NCI-H2171 treated with DMSO at 0.1 percent for 48 hours (cell line): Measurements from ENCODE around the gene MYO5C.

Source experiments
- DNase-seq: peaks from one replicate; lab custom pipeline; 2025; lab: John Stamatoyannopoulos, UW

The MYO5C gene

GRCh38 chr15:52206446-52206845, 89.2 kb downstream of the MYO5C start:
- no peak for DNase-seq

- DNase-seq = no peak
Observed at GRCh38 chr15:52204657-52205056, 90.9 kb downstream of the MYO5C start.

- DNase-seq = no peak
Observed at GRCh38 chr15:52200831-52201365, 94.7 kb downstream of the MYO5C start.

- no peak for DNase-seq
Observed at GRCh38 chr15:52199271-52199670, 96.3 kb downstream of the MYO5C start.

GRCh38 chr15:52196891-52197290, 98.7 kb downstream of the MYO5C start:
- DNase-seq = no peak

- DNase-seq = no peak
Observed at GRCh38 chr15:52193791-52194190, 101.8 kb downstream of the MYO5C start.

- DNase-seq = no peak
Observed at GRCh38 chr15:52193321-52193720, 102.3 kb downstream of the MYO5C start.

- peak; percentile 91 for DNase-seq
Observed at GRCh38 chr15:52191207-52191606, 104.4 kb downstream of the MYO5C start, which contains the start of gene GNB5. Gene GNB5, minus strand, starts transcription at chr15:52191392. Its CDS starts 6,716 bp downstream, at chr15:52184676.

GRCh38 chr15:52186651-52187486, 108.7 kb downstream of the MYO5C start:
- no peak for DNase-seq

- no peak for DNase-seq
Observed at GRCh38 chr15:52185151-52185561, 110.4 kb downstream of the MYO5C start.

- no peak for DNase-seq
Observed at GRCh38 chr15:52184721-52185120, 110.9 kb downstream of the MYO5C start.

GRCh38 chr15:52183562-52184173, 111.9 kb downstream of the MYO5C start:
- no peak for DNase-seq

- DNase-seq = no peak
Observed at GRCh38 chr15:52181938-52182780, 113.4 kb downstream of the MYO5C start.

- DNase-seq = no peak
Observed at GRCh38 chr15:52180851-52181450, 114.7 kb downstream of the MYO5C start.

- no peak for DNase-seq
Observed at GRCh38 chr15:52180196-52180835, 115.3 kb downstream of the MYO5C start.

- DNase-seq = peak; percentile 89
Observed at GRCh38 chr15:52179278-52180195, 116.1 kb downstream of the MYO5C start.

GRCh38 chr15:52178765-52179164, 116.8 kb downstream of the MYO5C start:
- no peak for DNase-seq

- no peak for DNase-seq
Observed at GRCh38 chr15:52172869-52173268, 122.7 kb downstream of the MYO5C start.

- peak; percentile 28 for DNase-seq
Observed at GRCh38 chr15:52171807-52172206, 123.8 kb downstream of the MYO5C start.

GRCh38 chr15:52171386-52171785, 124.2 kb downstream of the MYO5C start:
- DNase-seq = peak; percentile 38
